Measurements from ENCODE around the gene C17orf50.

C17orf50 gene

GRCh38 chr17:35735036-35735805 lies 25.5 kb upstream of the C17orf50 start:
- Histone ChIP-seq H3K27me3 (ENCODE audit: control insufficient read depth, low read length) (peaks cover 30% of the 10 kb centered on the region), H3K36me3 (ENCODE audit: control insufficient read depth, low read length) (no peaks in the 10 kb centered on the region), H3K9me2 (replicated peaks; ENCODE audit: control insufficient read depth, low read length) (no peaks in the 10 kb centered on the region), H3K27ac (ENCODE audit: low read depth, low read length) (no peak overlapping the region), H3K9me3 (ENCODE audit: control insufficient read depth, insufficient read depth, low read length) (no peaks in the 10 kb centered on the region), H3F3A (ENCODE audit: control insufficient read depth, insufficient read depth) (no peaks in the 10 kb centered on the region), H3K4me2 (ENCODE audit: low read length) (no peak overlapping the region), H3K4me1 (ENCODE audit: control insufficient read depth, low read length) (no peaks in the 10 kb centered on the region), H4K20me1 (ENCODE audit: control insufficient read depth, insufficient read depth, low read depth, low read length) (no peaks in the 10 kb centered on the region), H3K79me2 (ENCODE audit: control insufficient read depth, low read length) (no peaks in the 10 kb centered on the region), H3K4me3 (ENCODE audit: low read length) (no peak overlapping the region)
- no peak for TF ChIP-seq EZH2phosphoT487 (IDR thresholded peaks at IDR 0.05; ENCODE audit: borderline replicate concordance, low read length)
- TF ChIP-seq, protein P1, sequence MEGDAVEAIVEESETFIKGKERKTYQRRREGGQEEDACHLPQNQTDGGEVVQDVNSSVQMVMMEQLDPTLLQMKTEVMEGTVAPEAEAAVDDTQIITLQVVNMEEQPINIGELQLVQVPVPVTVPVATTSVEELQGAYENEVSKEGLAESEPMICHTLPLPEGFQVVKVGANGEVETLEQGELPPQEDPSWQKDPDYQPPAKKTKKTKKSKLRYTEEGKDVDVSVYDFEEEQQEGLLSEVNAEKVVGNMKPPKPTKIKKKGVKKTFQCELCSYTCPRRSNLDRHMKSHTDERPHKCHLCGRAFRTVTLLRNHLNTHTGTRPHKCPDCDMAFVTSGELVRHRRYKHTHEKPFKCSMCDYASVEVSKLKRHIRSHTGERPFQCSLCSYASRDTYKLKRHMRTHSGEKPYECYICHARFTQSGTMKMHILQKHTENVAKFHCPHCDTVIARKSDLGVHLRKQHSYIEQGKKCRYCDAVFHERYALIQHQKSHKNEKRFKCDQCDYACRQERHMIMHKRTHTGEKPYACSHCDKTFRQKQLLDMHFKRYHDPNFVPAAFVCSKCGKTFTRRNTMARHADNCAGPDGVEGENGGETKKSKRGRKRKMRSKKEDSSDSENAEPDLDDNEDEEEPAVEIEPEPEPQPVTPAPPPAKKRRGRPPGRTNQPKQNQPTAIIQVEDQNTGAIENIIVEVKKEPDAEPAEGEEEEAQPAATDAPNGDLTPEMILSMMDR (IDR thresholded peaks at IDR 0.05; ENCODE audit: low read depth, low read length, poor library complexity, severe bottlenecking): no peak

GRCh38 chr17:35736236-35736635 lies 24.5 kb upstream of the C17orf50 start:
- H3K27ac ChIP-seq (ENCODE audit: low read depth, low read length): no peak overlapping the region
- H3K9me2 ChIP-seq (replicated peaks; ENCODE audit: control insufficient read depth, low read length): no peaks in the 10 kb centered on the region
- no peaks in the 10 kb centered on the region for H3K79me2 ChIP-seq (ENCODE audit: control insufficient read depth, low read length)
- H3K4me3 ChIP-seq (ENCODE audit: low read length): no peak overlapping the region
- H4K20me1 ChIP-seq (ENCODE audit: control insufficient read depth, insufficient read depth, low read depth, low read length): no peaks in the 10 kb centered on the region
- no peaks in the 10 kb centered on the region for H3K4me1 ChIP-seq (ENCODE audit: control insufficient read depth, low read length)
- no peak overlapping the region for H3K4me2 ChIP-seq (ENCODE audit: low read length)
- no peaks in the 10 kb centered on the region for H3F3A ChIP-seq (ENCODE audit: control insufficient read depth, insufficient read depth)
- peaks cover 23% of the 10 kb centered on the region for H3K27me3 ChIP-seq (ENCODE audit: control insufficient read depth, low read length)
- no peak for TF ChIP-seq EZH2phosphoT487 (IDR thresholded peaks at IDR 0.05; ENCODE audit: borderline replicate concordance, low read length)
- TF ChIP-seq, protein P1 (IDR thresholded peaks at IDR 0.05; ENCODE audit: low read depth, low read length, poor library complexity, severe bottlenecking): no peak
- H3K36me3 ChIP-seq (ENCODE audit: control insufficient read depth, low read length): no peaks in the 10 kb centered on the region
- H3K9me3 ChIP-seq (ENCODE audit: control insufficient read depth, insufficient read depth, low read length): no peaks in the 10 kb centered on the region

DNA sequence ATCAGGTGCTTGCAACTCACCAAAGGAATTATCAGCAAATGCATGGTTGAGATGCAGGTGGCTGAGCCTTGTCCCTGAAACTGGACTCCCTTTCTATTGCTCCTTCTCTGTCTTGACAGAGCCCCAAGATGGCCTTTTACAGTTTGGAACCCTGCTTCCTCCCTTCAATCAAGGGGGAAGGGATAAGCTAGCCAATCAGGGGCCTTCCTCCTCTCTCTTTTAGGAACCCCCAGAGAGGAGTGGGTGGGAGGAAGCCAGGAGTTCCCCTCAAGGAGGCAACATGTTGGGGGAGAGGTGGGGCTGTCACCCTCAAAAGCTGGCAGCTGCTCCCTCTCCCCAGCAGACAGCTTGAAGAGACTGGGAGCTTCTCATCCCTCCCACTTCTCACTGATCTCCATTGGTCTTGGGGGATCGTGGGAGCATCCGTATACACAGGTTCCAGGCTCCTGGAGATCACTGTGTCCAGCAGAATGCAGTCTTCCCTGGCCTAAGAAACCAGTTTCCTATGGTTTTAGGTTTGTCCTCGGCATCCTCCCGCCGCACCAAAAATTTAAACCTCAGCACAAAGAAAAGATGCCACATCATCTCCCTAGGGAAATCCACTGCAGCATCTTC lies 22.1 kb upstream of the C17orf50 start:
- H3K27ac ChIP-seq (ENCODE audit: low read depth, low read length): no peak overlapping the region
- no peaks in the 10 kb centered on the region for H3K4me1 ChIP-seq (ENCODE audit: control insufficient read depth, low read length)
- no peaks in the 10 kb centered on the region for H3K9me2 ChIP-seq (replicated peaks; ENCODE audit: control insufficient read depth, low read length)
- no peaks in the 10 kb centered on the region for H3K9me3 ChIP-seq (ENCODE audit: control insufficient read depth, insufficient read depth, low read length)
- H4K20me1 ChIP-seq (ENCODE audit: control insufficient read depth, insufficient read depth, low read depth, low read length): no peaks in the 10 kb centered on the region
- H3K36me3 ChIP-seq (ENCODE audit: control insufficient read depth, low read length): no peaks in the 10 kb centered on the region
- TF ChIP-seq, protein P1 (IDR thresholded peaks at IDR 0.05; ENCODE audit: low read depth, low read length, poor library complexity, severe bottlenecking): no peak
- TF ChIP-seq EZH2phosphoT487 (IDR thresholded peaks at IDR 0.05; ENCODE audit: borderline replicate concordance, low read length): no peak
- no peak overlapping the region for H3K4me3 ChIP-seq (ENCODE audit: low read length)
- no peak overlapping the region for H3K4me2 ChIP-seq (ENCODE audit: low read length)
- H3K79me2 ChIP-seq (ENCODE audit: control insufficient read depth, low read length): no peaks in the 10 kb centered on the region
- H3F3A ChIP-seq (ENCODE audit: control insufficient read depth, insufficient read depth): no peaks in the 10 kb centered on the region
- peaks cover 7% of the 10 kb centered on the region for H3K27me3 ChIP-seq (ENCODE audit: control insufficient read depth, low read length)

Measured in DOHH2 (cell line).